NCI-H748 (cell line): ENCODE results near the gene DAP.

Experiments
- DNase-seq: peaks from one replicate; lab custom pipeline; 2025; ENCODE audit not compliant: unreplicated experiment; lab: John Stamatoyannopoulos, UW

DAP gene

GRCh38 chr5:10761933-10762775 lies 1.1 kb upstream of the DAP start:
- peak; percentile 39 for DNase-seq

GRCh38 chr5:10760921-10761184 lies 181 bp downstream of the DAP start:
- no peak for DNase-seq

GRCh38 chr5:10760096-10760920 lies 726 bp downstream of the DAP start:
- DNase-seq: peak; percentile 86

- DNase-seq: no peak
Measured at GRCh38 chr5:10759111-10759510, 1.9 kb downstream of the DAP start.

- no peak for DNase-seq
Measured at GRCh38 chr5:10757922-10758555, 3.0 kb downstream of the DAP start.

- DNase-seq: no peak
Measured at GRCh38 chr5:10757043-10757442, 4.0 kb downstream of the DAP start.

GRCh38 chr5:10756549-10756948 lies 4.5 kb downstream of the DAP start:
- no peak for DNase-seq

- DNase-seq: no peak
Measured at GRCh38 chr5:10753178-10753577, 7.9 kb downstream of the DAP start.

GRCh38 chr5:10752451-10752850 lies 8.6 kb downstream of the DAP start:
- DNase-seq: no peak

GRCh38 chr5:10750909-10751308 lies 10.1 kb downstream of the DAP start:
- DNase-seq: no peak

GRCh38 chr5:10747678-10748622 lies 13.1 kb downstream of the DAP start:
- DNase-seq: no peak

- DNase-seq: no peak
Measured at GRCh38 chr5:10746711-10747110, 14.3 kb downstream of the DAP start.

- no peak for DNase-seq
Measured at GRCh38 chr5:10745133-10745532, 15.9 kb downstream of the DAP start.

- no peak for DNase-seq
Measured at GRCh38 chr5:10744681-10745080, 16.4 kb downstream of the DAP start.

GRCh38 chr5:10743951-10744350 lies 17.1 kb downstream of the DAP start:
- no peak for DNase-seq

GRCh38 chr5:10743526-10743925 lies 17.5 kb downstream of the DAP start:
- no peak for DNase-seq

- no peak for DNase-seq
Measured at GRCh38 chr5:10741661-10742060, 19.4 kb downstream of the DAP start.

GRCh38 chr5:10740384-10740783 lies 20.6 kb downstream of the DAP start:
- no peak for DNase-seq

GRCh38 chr5:10737880-10738279 lies 23.2 kb downstream of the DAP start:
- DNase-seq: no peak

- no peak for DNase-seq
Measured at GRCh38 chr5:10736808-10737207, 24.2 kb downstream of the DAP start.

- no peak for DNase-seq
Measured at GRCh38 chr5:10736354-10736753, 24.7 kb downstream of the DAP start.
